Measurements from ENCODE around the gene ZBTB20. TPM values are rescaled to one million over a fixed set of nuclear protein-coding genes. Genes with fewer than 3 reads are reported as not detected.
A peak's percentile ranks its signal among the peaks of the same experiment; 100 is the strongest.

ZBTB20 gene
- total RNA-seq, 2 experiments from 2014 or later = 5.1 to 5.3 TPM

GRCh38 chr3:114401346-114401745, 745.7 kb downstream of the ZBTB20 start:
- intact Hi-C loops (cut with micrococcal nuclease) = no loop called here
- ATAC-seq = no peak
- Mint-ChIP-seq H3K9me3 (no peaks in the 10 kb centered on the region), H3K4me3 (no peak overlapping the region), H3K27ac (no peak overlapping the region), H3K36me3 (ENCODE audit: low read depth) (no peaks in the 10 kb centered on the region), H3K27me3 (no peaks in the 10 kb centered on the region), H3K4me1 (ENCODE audit: low read depth) (peaks cover 3% of the 10 kb centered on the region)
- CTCF ChIA-PET = interaction anchor here (0.8 to 3.9 kb wide), 5 partner anchors 9 to 57 kb away, joined by 3 to 28 read pairs (median 3); no protein-coding TSS in a partner anchor
- DNase-seq = no peak
- POLR2A ChIA-PET = interaction anchor here (0.6 kb wide), 2 partner anchors 46 to 238 kb away, joined by 3 read pairs; no protein-coding TSS in a partner anchor
- no peak for TF ChIP-seq CTCF (IDR thresholded peaks at IDR 0.05)

GRCh38 chr3:114400371-114400770, 746.7 kb downstream of the ZBTB20 start:
- POLR2A ChIA-PET = interaction anchor here (0.6 kb wide), 1 partner anchor 183 kb away, joined by 3 read pairs; no protein-coding TSS in a partner anchor
- TF ChIP-seq CTCF (IDR thresholded peaks at IDR 0.05) = no peak
- no peak overlapping the region for H3K27ac Mint-ChIP-seq
- CTCF ChIA-PET = interaction anchor here (0.8 to 3.9 kb wide), 7 partner anchors 9 to 406 kb away, joined by 3 to 28 read pairs (median 3); no protein-coding TSS in a partner anchor
- no peaks in the 10 kb centered on the region for H3K36me3 Mint-ChIP-seq (ENCODE audit: low read depth)
- no peak for DNase-seq
- H3K27me3 Mint-ChIP-seq = no peaks in the 10 kb centered on the region
- no peak for ATAC-seq
- H3K4me1 Mint-ChIP-seq (ENCODE audit: low read depth) = peaks cover 3% of the 10 kb centered on the region
- intact Hi-C loops (cut with micrococcal nuclease) = no loop called here
- no peaks in the 10 kb centered on the region for H3K9me3 Mint-ChIP-seq
- H3K4me3 Mint-ChIP-seq = no peak overlapping the region

GRCh38 chr3:114394551-114394950, 752.5 kb downstream of the ZBTB20 start:
- Mint-ChIP-seq H3K4me1 (ENCODE audit: low read depth) (peaks cover 29% of the 10 kb centered on the region), H3K9me3 (no peaks in the 10 kb centered on the region), H3K4me3 (no peak overlapping the region), H3K27ac (no peak overlapping the region), H3K27me3 (no peaks in the 10 kb centered on the region), H3K36me3 (ENCODE audit: low read depth) (no peaks in the 10 kb centered on the region)
- no peak for TF ChIP-seq CTCF (IDR thresholded peaks at IDR 0.05)
- no peak for DNase-seq
- ChIA-PET CTCF (interaction anchor here (0.7 to 3.1 kb wide), 11 partner anchors 9 to 243 kb away, joined by 3 to 19 read pairs (median 5); no protein-coding TSS in a partner anchor), POLR2A (interaction anchor here (1.4 kb wide), 1 partner anchor 16 kb away, joined by 6 read pairs; no protein-coding TSS in a partner anchor)
- intact Hi-C loops (cut with micrococcal nuclease) = no loop called here
- ATAC-seq = peak; percentile 41

- intact Hi-C loops (cut with micrococcal nuclease) = no loop called here
- H3K4me1 Mint-ChIP-seq (ENCODE audit: low read depth) = peaks cover 35% of the 10 kb centered on the region
- H3K36me3 Mint-ChIP-seq (ENCODE audit: low read depth) = peaks cover 2% of the 10 kb centered on the region
- TF ChIP-seq CTCF (IDR thresholded peaks at IDR 0.05) = no peak
- POLR2A ChIA-PET = interaction anchor here (0.5 to 0.8 kb wide), 3 partner anchors 103 to 183 kb away, joined by 3 to 5 read pairs (median 3); no protein-coding TSS in a partner anchor
- DNase-seq (no peak), ATAC-seq (peak; percentile 70)
- H3K27me3 Mint-ChIP-seq = no peaks in the 10 kb centered on the region
- no peak overlapping the region for H3K4me3 Mint-ChIP-seq
- CTCF ChIA-PET = interaction anchor here (0.9 to 3.1 kb wide), 8 partner anchors 9 to 794 kb away, joined by 3 to 19 read pairs (median 7); no protein-coding TSS in a partner anchor
- H3K9me3 Mint-ChIP-seq = no peaks in the 10 kb centered on the region
- H3K27ac Mint-ChIP-seq = no peak overlapping the region
Observed at GRCh38 chr3:114393367-114394072, 753.6 kb downstream of the ZBTB20 start.

GRCh38 chr3:114392831-114393230, 754.3 kb downstream of the ZBTB20 start:
- Mint-ChIP-seq H3K27me3 (no peaks in the 10 kb centered on the region), H3K4me1 (ENCODE audit: low read depth) (peaks cover 38% of the 10 kb centered on the region), H3K27ac (no peak overlapping the region), H3K9me3 (no peaks in the 10 kb centered on the region), H3K36me3 (ENCODE audit: low read depth) (peaks cover 2% of the 10 kb centered on the region), H3K4me3 (no peak overlapping the region)
- ATAC-seq (no peak), DNase-seq (no peak)
- ChIA-PET CTCF (interaction anchor here (0.6 to 3.1 kb wide), 7 partner anchors 9 to 868 kb away, joined by 3 to 19 read pairs (median 7); no protein-coding TSS in a partner anchor), POLR2A (interaction anchor here (0.7 to 0.8 kb wide), 3 partner anchors 22 to 179 kb away, joined by 3 read pairs; no protein-coding TSS in a partner anchor)
- TF ChIP-seq CTCF (IDR thresholded peaks at IDR 0.05) = no peak
- intact Hi-C loops (cut with micrococcal nuclease) = no loop called here

Measured in activated CD8-positive, alpha-beta T cell treated with anti-CD3 and anti-CD28 coated beads for 36 hours (primary cell).